CD4-positive, alpha-beta T cell treated with Interleukin-15 for 1 hour (primary cell): ENCODE results near the gene LHB.
"Not testable (repeated sequence)": the region's sequence is repeated elsewhere in the genome, so short reads cannot be mapped to it uniquely, and the experiment has no call there.

Experiments
- DNase-seq: peaks from one replicate; pipeline ENCODE4 v3.0.0-alpha.2; 2020

The LHB gene

DNA sequence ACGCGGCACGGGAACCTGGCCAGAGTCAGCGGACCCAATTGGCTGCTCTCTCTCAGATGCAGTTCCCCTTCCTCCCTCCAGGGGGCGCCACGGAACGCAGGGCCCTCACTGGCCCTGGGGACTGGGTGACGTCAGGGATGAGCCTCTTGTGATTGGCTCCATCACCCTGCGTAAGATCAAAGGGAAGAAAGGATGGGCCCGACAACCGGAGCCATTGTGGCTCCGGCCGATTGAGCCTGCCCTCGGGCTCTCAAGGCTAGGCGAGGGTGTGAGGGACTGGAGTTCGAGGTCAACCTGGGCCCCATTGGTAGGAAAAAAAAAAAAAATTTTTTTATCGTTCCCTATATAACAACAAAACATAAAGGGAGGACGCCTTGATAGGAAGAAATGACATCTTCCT is 19.9 kb upstream of the LHB start, which contains the start of gene CGB1:
CGB1 (minus strand) TSS at position 81 of the 400 bp plus-strand sequence. CDS start 184 bp downstream, outside the sequence.
- DNase-seq: not testable (repeated sequence)

DNA sequence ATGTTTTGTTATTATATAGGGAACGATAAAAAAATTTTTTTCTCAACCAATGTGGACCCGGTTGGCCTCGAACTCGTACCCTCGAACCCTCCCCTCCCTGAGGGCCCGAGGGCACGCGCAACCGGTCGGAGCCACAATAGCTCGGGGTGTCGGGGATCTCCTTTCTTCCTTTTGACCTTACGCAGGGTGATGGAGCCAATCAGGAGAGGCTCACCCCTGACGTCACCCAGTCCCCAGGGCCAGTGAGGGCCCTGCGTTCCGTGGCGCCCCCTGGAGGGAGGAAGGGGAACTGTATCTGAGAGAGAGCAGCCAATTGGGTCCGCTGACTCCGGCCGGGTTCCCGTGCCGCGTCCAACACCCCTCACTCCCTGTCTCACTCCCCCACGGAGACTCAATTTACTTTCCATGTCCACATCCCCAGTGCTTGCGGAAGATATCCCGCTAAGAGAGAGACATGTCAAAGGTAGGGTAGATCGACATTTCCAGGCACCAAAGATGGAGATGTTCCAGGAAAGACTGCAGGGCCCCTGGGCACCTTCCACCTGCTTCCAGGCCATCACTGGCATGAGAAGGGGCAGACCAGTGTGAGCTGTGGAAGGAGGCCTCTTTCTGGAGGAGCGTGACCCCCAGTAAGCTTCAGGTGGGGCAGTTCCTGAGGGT is 14.9 kb upstream of the LHB start, which contains the start of gene CGB2:
CGB2 (plus strand) TSS at position 249 of the 660 bp plus-strand sequence; CDS start at position 455, 206 bp downstream.
- DNase-seq: peak; percentile 64

- DNase-seq: not testable (repeated sequence)
Observed at GRCh38 chr19:49030323-49030722, 13.4 kb upstream of the LHB start.

- not testable (repeated sequence) for DNase-seq
Observed at GRCh38 chr19:49029749-49030148, 12.9 kb upstream of the LHB start.

DNA sequence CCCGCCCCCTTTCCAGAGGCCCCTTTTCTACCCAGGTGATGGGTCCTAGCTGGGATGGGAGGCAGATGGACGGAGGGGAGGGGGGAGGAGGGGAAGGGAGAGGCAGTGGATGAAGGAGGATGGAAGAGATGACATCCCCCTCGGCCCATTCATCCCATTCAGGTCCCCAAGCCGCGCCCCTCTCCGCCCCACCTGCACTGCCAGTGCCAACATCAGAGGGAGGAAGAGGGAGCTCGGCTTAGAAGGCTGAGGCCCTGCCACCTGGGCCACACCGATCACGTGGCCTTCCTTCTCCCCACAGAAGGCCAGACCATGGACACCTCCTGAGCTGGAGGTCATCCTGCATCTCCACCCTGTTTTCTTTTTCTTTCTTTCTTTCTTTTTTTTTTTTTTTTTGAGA is 11.8 kb upstream of the LHB start:
- not testable (repeated sequence) for DNase-seq

GRCh38 chr19:49025599-49025998 is 8.7 kb upstream of the LHB start:
- not testable (repeated sequence) for DNase-seq

GRCh38 chr19:49025088-49025487 is 8.2 kb upstream of the LHB start:
- not testable (repeated sequence) for DNase-seq

DNA sequence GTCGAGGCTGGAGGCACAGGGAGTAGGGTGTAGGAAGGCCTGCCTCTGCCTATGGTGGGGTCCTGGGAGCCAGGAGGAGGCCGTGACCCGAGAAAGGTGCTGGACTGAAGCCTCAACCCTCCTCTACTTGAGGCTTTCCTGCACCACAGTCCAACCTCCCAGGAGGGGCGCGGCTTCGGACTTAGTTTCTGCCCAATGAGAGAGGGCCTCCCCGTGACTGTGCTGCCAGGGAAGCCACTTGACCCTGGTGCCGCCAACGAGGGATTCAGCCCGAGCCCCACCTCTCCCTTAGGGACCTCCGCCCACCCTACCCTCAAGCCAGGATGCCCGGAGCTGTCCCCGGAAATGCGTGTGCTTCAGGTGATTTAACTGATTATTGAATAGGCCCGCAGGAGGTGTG is 7.3 kb upstream of the LHB start, which contains the start of gene CGB3:
CGB3 (minus strand) TSS at position 101 of the 400 bp plus-strand sequence. CDS start 362 bp downstream, outside the sequence.
- not testable (repeated sequence) for DNase-seq

GRCh38 chr19:49022116-49022515 is 5.2 kb upstream of the LHB start:
- DNase-seq: no peak

GRCh38 chr19:49020931-49021895 is 4.3 kb upstream of the LHB start:
- no peak for DNase-seq

DNA sequence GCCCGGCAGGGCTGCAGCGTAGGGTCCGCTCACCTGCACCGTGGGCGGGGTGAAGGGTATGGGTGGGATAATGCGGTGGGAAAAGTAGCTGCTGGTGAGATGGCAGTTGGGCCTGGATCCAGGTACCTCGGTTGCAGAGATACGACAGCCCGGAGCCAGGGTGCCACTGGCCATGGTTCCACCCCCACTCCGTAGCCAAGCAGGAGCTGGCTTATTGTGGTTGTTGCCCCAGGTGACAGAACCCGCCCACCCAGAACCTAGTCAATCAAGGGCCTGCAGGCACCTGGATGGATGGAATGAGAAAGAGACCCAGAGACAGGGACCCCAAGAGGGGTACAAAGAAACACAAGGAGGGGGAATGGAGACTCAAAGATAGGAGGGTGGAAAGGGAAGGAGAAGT is 3.5 kb upstream of the LHB start:
- no peak for DNase-seq

GRCh38 chr19:49019242-49019932 is 2.5 kb upstream of the LHB start:
- peak; percentile 68 for DNase-seq

- DNase-seq: not testable (repeated sequence)
Observed at GRCh38 chr19:49018388-49019241, 1.7 kb upstream of the LHB start.

GRCh38 chr19:49017666-49018351 is 918 bp upstream of the LHB start:
- DNase-seq: peak; percentile 74

DNA sequence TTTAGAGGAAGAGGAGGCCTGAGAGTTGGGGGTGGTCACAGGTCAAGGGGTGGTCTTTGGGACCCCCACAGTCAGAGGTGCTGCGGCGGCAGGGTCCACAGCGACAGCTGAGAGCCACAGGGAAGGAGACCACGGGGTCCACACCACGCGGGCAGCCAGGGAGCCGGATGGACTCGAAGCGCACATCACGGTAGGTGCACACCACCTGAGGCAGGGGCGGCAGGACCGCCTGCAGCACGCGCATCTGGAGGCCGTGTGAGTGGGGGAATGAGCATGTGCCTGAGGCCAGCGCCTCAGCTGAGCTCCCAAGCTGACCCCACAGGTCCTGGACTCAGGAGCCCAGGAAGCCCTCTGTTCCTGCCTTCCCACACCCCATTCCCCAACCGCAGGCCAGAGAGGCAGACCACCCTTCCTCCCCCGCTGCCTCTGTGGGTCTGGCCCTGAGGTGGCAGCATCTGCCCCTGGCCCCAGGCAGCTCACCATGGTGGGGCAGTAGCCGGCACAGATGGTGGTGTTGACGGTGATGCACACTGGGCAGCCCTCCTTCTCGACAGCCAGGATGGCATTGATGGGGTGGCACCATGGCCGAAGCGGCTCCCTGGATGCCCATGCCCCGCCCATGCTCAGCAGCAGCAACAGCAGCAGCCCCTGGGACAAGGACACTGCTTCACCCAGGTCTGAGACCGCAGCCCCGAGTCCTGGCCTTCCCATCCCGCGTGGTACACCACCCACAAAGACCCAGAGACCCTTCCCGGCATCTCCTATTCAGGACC is 638 bp downstream of the LHB start:
- no peak for DNase-seq

- no peak for DNase-seq
Observed at GRCh38 chr19:49014870-49015255, 2.0 kb downstream of the LHB start.

- no peak for DNase-seq
Observed at GRCh38 chr19:49014123-49014869, 2.6 kb downstream of the LHB start.

GRCh38 chr19:49011194-49011593 is 5.7 kb downstream of the LHB start:
- no peak for DNase-seq

GRCh38 chr19:49010453-49010852 is 6.4 kb downstream of the LHB start:
- no peak for DNase-seq

DNA sequence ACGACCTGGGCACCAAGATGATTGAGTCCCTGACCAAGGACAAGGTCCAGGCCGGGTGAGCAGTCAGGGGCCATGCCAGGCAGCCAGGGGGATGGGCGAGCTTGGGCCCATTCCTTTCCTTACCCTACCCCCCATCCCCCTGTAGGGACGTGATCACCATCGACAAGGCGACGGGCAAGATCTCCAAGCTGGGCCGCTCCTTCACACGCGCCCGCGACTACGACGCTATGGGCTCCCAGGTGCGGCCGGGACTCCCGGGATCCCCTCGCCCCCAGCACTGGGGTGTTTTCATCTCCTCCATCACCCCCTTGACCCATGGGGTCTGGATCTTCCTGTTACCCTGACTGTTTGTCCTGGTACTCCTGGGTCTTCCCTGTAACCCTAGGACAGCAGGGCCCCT is 7.1 kb downstream of the LHB start:
- no peak for DNase-seq
